K562 (cell line): Measurements from ENCODE around the gene TMCC1. TPM values are rescaled to one million over a fixed set of nuclear protein-coding genes. Genes with fewer than 3 reads are reported as not detected.
A peak's percentile ranks its signal among the peaks of the same experiment; 100 is the strongest.
"Not testable (repeated sequence)": the region's sequence is repeated elsewhere in the genome, so short reads cannot be mapped to it uniquely, and the experiment has no call there.

Experiments
- ATAC-seq: fragments of 200-7000 bp; cut with Tn5 transposase; 3 replicates; pipeline ENCODE4 v1.9.1; 2020; ENCODE audit warnings: moderate library complexity
- BruUV-seq: library from RNA; stranded (reverse); fragments of 400-500 nt; replicated peaks from 2 replicates; lab custom pipeline; 2021; lab: Mats Ljungman, UMichigan
- CTCF ChIA-PET: fragments of 300-600 bp; formaldehyde crosslinking; extraction: SDS; loops from one replicate; lab custom pipeline; 2021; ENCODE audit warnings: low intra/inter-chr PET ratio; lab: Yijun Ruan, JAX
- POLR2A ChIA-PET: fragments of 300-600, 350-650 bp; sonication (Branson Sonifier 250); formaldehyde crosslinking; extraction: SDS; loops from one replicate; lab custom pipeline; 2021; ENCODE audit warnings: antibody characterized with exemption, inconsistent platforms; lab: Yijun Ruan, JAX
- DNase-seq, 4 experiments: peaks; one replicate each; pipeline versions ENCODE4 v3.0.0 to v3.0.0-alpha.2; 2011 to 2018; ENCODE audit warnings: low spot score in 3 of 4, mixed read lengths in 3 of 4; ENCODE audit errors: extremely low read depth in 1 of 4
- FAIRE-seq: peaks from 2 replicates; lab custom pipeline; 2011; peaks lifted over from hg19 to GRCh38; lab: Jason Lieb, UNC
- H2AFZ ChIP-seq: 2 replicates; pipeline ENCODE4 v1.6.0; 2011; ENCODE audit warnings: low read depth, low read length, control low read depth, inconsistent platforms
- H3K27ac ChIP-seq: fragments of 200-600 bp; 3 replicates; pipeline ENCODE4 v1.8.0; 2011; ENCODE audit warnings: low read depth, mild to moderate bottlenecking, control low read depth, inconsistent platforms, low read length, moderate library complexity, mixed read lengths; ENCODE audit errors: extremely low read depth
- H3K27me3 ChIP-seq, 2 experiments: fragments of 300-600 bp in 1 of 2; 2 replicates in 1 of 2; 3 replicates in 1 of 2; pipeline versions ENCODE4 v1.6.0 to v1.8.0; 2011; ENCODE audit warnings: inconsistent platforms in 2 of 2, low read length in 2 of 2, mild to moderate bottlenecking in 1 of 2, mixed read lengths in 1 of 2, moderate library complexity in 1 of 2; ENCODE audit not compliant: control insufficient read depth in 2 of 2, insufficient read depth in 2 of 2
- H3K36me3 ChIP-seq: fragments of 300-600 bp; 3 replicates; pipeline ENCODE4 v1.8.0; 2011; ENCODE audit warnings: mild to moderate bottlenecking, low read length, inconsistent platforms; ENCODE audit not compliant: control insufficient read depth, insufficient read depth
- H3K4me1 ChIP-seq, 2 experiments: fragments of 200-600 bp in 1 of 2; replicated peaks in 1 of 2; 2 replicates in 1 of 2; 3 replicates in 1 of 2; pipeline versions ENCODE4 v1.5.1 to v1.8.0; 2011; ENCODE audit warnings: inconsistent platforms in 2 of 2, low read length in 2 of 2, mild to moderate bottlenecking in 1 of 2, mixed read lengths in 1 of 2, moderate library complexity in 1 of 2; ENCODE audit not compliant: control insufficient read depth in 2 of 2, insufficient read depth in 2 of 2
- H3K4me2 ChIP-seq: 2 replicates; pipeline ENCODE4 v1.6.1; 2011; ENCODE audit warnings: low read length, control low read depth, inconsistent platforms, mixed read lengths; ENCODE audit not compliant: insufficient read depth
- H3K4me3 ChIP-seq: fragments of 200-600 bp; sonication (generic), shearing (Covaris generic); 2 replicates; pipeline ENCODE4 v1.5.1; 2016; ENCODE audit warnings: control low read depth, inconsistent platforms
- H3K79me2 ChIP-seq: fragments of 200-600 bp; 3 replicates; pipeline ENCODE4 v1.8.0; 2011; ENCODE audit warnings: low read length, inconsistent platforms; ENCODE audit not compliant: control insufficient read depth, insufficient read depth
- H3K9ac ChIP-seq, 2 experiments: 2 replicates each; pipeline versions ENCODE4 v1.6.0 to v1.6.1; 2011; ENCODE audit warnings: low read depth in 2 of 2, low read length in 2 of 2, control low read depth in 1 of 2, inconsistent platforms in 1 of 2, mild to moderate bottlenecking in 1 of 2, mixed read lengths in 1 of 2; ENCODE audit not compliant: insufficient read depth in 1 of 2
- H3K9me1 ChIP-seq: one replicate; pipeline ENCODE4 v1.6.0; 2011; ENCODE audit warnings: inconsistent platforms, mild to moderate bottlenecking, low read length, moderate library complexity; ENCODE audit not compliant: control insufficient read depth, insufficient read depth
- H3K9me3 ChIP-seq: replicated peaks from 2 replicates; pipeline ENCODE4 v1.5.1; 2011; ENCODE audit warnings: low read depth, low read length, inconsistent platforms; ENCODE audit not compliant: control insufficient read depth, insufficient read depth
- H4K20me1 ChIP-seq: replicated peaks from 2 replicates; pipeline ENCODE4 v1.6.1; 2011; ENCODE audit warnings: low read length, inconsistent platforms, mixed read lengths; ENCODE audit not compliant: control insufficient read depth, insufficient read depth
- TRIM28 ChIP-seq: fragments of 450-650 bp; IDR thresholded peaks from 2 replicates; pipeline ENCODE4 v1.6.1; 2017
- XRCC5 ChIP-seq: fragments of 200-400 bp; formaldehyde crosslinking; IDR thresholded peaks from 2 replicates; pipeline ENCODE4 v1.6.1; 2017; ENCODE audit warnings: low read depth, mild to moderate bottlenecking, low read length
- ZFP36 ChIP-seq: fragments of 150-350 bp; IDR thresholded peaks from 2 replicates; pipeline ENCODE4 v1.6.1; 2018; ENCODE audit warnings: low read length, low read depth; ENCODE audit not compliant: partially characterized antibody
- WGBS: fragments of 100-300 bp; shearing (Covaris generic); methylation state at CpG from one replicate; pipeline ENCODE4 v1.1.6; 2016; ENCODE audit warnings: low coverage, mixed read lengths; ENCODE audit not compliant: insufficient coverage; ENCODE audit errors: missing lambda C conversion rate; 5-methylcytosine and 5-hydroxymethylcytosine counted together
- in situ Hi-C: fragments of 300-500 bp; cut with MboI; formaldehyde crosslinking; loops from 4 replicates; pipeline ENCODE4 v1.15.0; 2018; ENCODE audit warnings: inconsistent platforms, mixed read lengths
- intact Hi-C: fragments of 100-400 bp; cut with micrococcal nuclease; formaldehyde crosslinking; loops from 2 replicates; pipeline ENCODE4 v1.14.2; 2022
- polyA plus RNA-seq, 8 experiments: library from polyadenylated mRNA; depleted of rRNA in 4 of 8; stranded (reverse) in 5 of 8; unstranded in 3 of 8; fragments of >200 nt; fragmentation: Nextera tagmentation in 2 of 8; fragmentation: Illumina TruSeq in 1 of 8; extraction: Ambion mirVana in 2 of 8; extraction: Trizol in 1 of 8; gene quantifications; 2 replicates each; pipeline versions ENCODE4 v1.2.1 to v1.2.3, GENCODE V29; 2011 to 2014; ENCODE audit warnings: inconsistent platforms in 1 of 8, missing spikeins in 1 of 8
- total RNA-seq, 7 experiments: library from RNA; depleted of rRNA in 6 of 7; stranded (reverse); fragments of >200 nt in 6 of 7; fragmentation: Illumina TruSeq in 2 of 7; extraction: Trizol in 2 of 7; gene quantifications; 2 replicates each; pipeline versions ENCODE4 v1.2.1 to v1.2.3, GENCODE V29; 2011 to 2021; ENCODE audit warnings: low replicate concordance in 1 of 7

Gene TMCC1
- total and polyA plus RNA-seq, 9 of the 15 experiments (the other 6 are each of a cell fraction or from before 2014, with no cell fraction given), result 0.89 to 8.7 (median 4.0) TPM

DNA sequence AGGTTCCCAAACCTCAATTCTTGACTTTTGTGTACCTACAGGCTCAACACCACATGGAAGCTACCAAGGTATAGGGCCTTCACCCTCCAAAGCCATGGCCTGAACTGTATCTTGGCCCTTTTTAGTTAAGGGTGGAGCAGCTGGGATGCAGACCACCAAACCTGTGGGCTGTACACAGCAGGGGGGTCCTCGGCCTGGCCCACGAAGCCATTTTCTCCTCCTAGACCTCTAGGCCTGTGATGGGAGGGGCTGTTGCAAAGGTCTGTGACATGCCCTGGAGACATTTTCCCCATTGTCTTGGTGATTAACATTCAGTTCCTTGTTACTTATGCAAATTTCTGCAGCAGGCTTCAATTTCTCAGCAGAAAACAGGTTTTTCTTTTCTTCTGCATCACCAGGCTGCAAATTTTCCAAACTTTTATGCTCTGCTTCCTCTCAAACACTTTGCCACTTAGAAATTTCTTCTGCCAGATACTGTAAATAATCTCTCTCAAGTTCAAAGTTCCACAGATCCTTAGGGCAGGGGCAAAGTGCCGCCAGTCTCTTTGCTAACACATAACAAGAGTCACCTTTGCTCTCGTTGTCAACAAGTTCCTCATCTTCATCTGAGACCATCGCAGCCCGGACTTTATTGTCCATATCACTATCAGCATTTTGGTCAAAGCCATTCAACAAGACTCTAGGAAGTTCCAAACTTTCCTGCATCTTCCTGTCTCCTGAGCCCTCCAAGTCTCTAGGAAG lies 196.1 kb downstream of the TMCC1 start:
- FAIRE-seq (no peak), DNase-seq (no peak), ATAC-seq (no peak)
- no peak overlapping the region for H3K4me3 ChIP-seq
- H3K36me3 ChIP-seq, result no peaks in the 10 kb centered on the region
- H3K9me1 ChIP-seq, result no peaks in the 10 kb centered on the region
- no peak overlapping the region for H3K4me2 ChIP-seq
- no peaks in the 10 kb centered on the region for H3K27me3 ChIP-seq
- H4K20me1 ChIP-seq, result no peaks in the 10 kb centered on the region
- intact Hi-C loops, result no loop called here
- TF ChIP-seq ZFP36 (peak; percentile 45), TRIM28 (0 out of 2 replicates have a peak, but pooled peaks have one; percentile 26), XRCC5 (no peak)
- no peak overlapping the region for H3K27ac ChIP-seq
- 0 out of 2 replicates have a peak, but pooled peaks cover 2% of the 10 kb centered on the region for H3K9me3 ChIP-seq
- ChIA-PET POLR2A (no interaction called here), CTCF (no interaction called here)
- WGBS, result 91% methylated on average over 4 of the region's 6 CpGs
- H3K4me1 ChIP-seq, result peaks cover 3 to 4% of the 10 kb centered on the region in 2 experiments; a peak in 4 of 5 replicates
- H2AFZ ChIP-seq, result no peak overlapping the region
- H3K79me2 ChIP-seq, result no peaks in the 10 kb centered on the region; the same call in 2 of the 3 replicates
- in situ Hi-C loops, result no loop called here
- no TSS peak for BruUV-seq
- no peak overlapping the region for H3K9ac ChIP-seq

DNA sequence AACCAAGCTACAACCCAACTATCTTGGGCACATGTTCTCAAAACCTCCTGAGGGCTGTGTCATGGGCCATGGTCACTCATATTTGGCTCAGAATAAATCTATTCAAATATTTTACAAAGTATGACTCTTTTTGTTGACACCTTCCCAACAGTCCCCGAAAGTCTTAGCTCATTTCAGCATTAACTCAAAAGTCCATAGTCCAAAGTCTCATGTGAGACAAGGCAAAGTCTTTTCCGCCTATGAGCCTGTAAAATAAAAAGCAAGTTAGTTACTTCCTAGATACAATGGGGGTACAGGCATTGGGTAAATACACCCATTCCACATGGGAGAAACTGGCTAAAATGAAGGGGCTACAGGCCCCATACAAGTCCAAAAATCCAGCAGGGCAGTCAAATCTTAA lies 197.1 kb downstream of the TMCC1 start:
- H3K4me3 ChIP-seq, H3K36me3 ChIP-seq, BruUV-seq, in situ Hi-C loops, H3K27ac ChIP-seq, DNase-seq, H3K4me1 ChIP-seq, H3K9ac ChIP-seq, H3K9me3 ChIP-seq, FAIRE-seq, H3K4me2 ChIP-seq, H3K79me2 ChIP-seq, H2AFZ ChIP-seq, ATAC-seq, CTCF ChIA-PET, intact Hi-C loops, H3K9me1 ChIP-seq, H3K27me3 ChIP-seq, H4K20me1 ChIP-seq: not testable (repeated sequence)
- POLR2A ChIA-PET, result interaction anchor here (1.1 kb wide), 1 partner anchor 10 kb away, joined by 3 read pairs; no protein-coding TSS in a partner anchor
- WGBS, result 50% methylated on average over 2 of the region's 2 CpGs
